ENCODE data around the gene KIAA1755. TPM values are rescaled to one million over a fixed set of nuclear protein-coding genes. Genes with fewer than 3 reads are reported as not detected.

KIAA1755 gene
- total RNA-seq, 1 donor from 2014 or later: 6.0 TPM

DNA sequence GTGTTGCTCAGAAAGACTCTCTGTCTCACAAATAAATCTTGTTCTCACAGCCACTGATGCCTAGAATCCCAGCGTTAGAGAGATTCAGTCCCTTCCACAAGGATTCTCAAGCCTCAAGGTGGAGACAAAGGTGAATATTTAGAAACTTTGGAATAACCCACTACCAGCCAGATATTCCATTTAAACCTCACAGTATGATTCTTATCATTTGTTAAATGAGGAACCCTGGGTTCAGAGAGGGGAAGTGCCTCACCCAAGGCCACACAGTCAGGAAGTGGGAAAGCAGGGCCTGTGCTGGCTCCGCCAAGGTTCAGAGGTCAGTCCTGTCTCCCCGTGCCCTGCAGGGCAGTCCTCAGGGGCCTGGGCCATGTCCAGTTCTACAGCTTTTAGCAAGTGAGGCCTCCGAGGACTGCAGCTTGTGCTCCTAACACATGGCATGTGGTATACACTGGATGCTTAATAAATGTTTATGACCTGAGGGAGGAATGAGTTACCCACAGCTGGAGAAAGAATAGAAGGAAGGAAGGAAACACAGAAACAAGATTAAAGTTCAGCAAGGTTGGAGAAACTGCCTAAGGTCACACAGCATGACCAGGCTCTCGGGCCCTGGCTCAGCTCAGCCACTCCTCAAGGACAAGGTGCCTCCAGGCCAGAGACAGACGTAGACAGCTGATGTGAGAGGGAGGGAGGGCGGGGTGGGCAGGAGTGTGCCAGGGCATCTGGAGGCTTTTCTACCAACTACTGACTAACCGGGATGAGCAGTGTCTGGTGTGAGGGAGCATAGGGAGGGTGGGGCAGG, 91.5 kb downstream of the KIAA1755 start:
- no peak for DNase-seq (ENCODE audit: extremely low read depth, low read depth, low spot score)

DNA sequence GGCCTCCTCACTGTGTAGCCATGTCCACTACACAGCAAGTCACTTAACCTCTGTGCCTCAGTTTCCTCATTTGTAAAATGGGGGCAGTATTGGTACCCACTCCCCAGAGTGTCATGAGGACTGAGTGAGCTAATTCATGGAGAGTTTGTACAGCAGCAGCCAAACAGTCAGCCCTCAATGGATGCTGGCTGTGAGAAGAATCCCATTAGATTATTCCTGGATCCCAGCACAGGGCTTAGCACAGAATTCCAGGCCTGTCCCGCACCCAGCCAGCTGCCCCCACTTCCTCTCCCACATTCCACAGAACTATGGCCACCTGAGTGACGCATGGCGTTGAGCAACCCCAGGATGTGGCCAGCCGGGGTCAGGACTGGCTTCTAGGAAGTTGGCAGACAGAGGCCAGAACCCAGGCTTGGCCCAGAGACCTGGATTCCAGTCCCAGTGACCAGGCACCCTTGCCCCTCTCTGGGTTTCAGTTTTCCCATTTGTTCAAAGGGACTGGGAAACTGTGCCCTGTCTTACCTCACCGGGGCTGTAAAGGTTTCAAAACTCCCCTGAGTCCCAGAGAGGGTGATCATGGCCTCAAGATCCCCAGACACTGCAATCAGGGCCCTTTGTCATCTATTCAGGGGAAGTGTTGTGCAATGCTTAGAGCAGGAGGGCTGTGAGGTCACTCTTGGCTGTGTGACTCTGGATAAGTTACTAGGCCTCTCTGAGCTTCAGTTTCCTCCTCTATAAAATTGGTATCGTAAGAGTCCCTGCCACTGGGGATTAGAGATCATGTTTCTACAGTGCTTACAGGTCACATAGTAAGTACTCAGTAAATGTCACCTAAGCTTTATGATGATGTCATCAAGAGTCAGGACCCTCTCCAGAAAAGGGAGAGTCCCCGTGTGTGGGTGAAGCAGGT, 92.4 kb downstream of the KIAA1755 start:
- DNase-seq (ENCODE audit: extremely low read depth, low read depth, low spot score): peak; percentile 71

DNA sequence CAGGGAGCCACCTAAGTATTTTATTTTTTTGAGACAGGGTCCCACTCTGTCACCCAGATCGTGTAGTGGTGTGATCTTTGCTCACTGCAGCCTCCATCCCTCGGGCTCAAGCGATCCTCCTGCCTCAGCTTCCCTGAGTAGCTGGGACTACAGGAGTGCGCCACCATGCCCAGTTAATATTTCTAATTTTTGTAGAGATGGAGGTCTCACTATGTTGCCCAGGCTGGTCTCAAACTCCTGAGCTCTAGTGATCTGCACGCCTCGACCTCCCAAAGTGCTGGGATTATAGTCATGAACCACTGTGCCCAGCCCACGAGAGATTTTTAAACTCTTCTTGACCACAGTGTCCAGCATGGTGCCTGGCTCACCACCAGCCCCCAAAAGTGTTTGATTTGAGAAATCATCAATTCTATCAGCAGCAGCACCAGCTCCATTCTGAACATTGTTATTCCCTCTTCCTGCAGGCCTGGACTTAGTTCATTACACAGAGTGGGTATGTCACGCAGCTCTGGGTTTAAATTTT, 93.1 kb downstream of the KIAA1755 start:
- DNase-seq (ENCODE audit: extremely low read depth, low read depth, low spot score): no peak

DNA sequence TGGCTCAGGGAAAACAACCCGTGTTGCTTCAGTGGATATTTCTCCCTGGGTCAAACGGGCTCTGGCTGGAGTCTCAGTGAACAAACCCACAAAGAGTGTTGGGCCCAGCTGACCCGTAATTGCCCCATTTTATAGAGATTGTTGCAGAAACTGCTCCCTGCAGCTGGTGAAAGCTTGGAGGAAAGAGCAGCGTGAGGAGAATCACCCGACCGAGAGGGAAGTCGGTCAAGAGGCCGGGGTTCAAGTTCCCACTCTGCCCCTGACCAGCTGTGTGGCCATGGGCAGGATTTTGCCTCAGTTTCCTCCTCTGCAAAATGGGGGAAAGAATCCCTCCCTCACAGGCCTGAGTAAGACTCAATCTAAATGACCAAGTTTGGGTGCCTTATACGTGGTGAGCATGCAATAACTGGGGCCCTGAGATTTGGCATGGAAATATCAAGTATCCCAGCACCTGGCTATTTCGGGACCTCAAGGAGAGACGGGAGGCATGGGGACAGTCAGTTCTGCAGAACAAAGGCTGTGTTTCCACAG, 93.8 kb downstream of the KIAA1755 start:
- DNase-seq (ENCODE audit: extremely low read depth, low read depth, low spot score): no peak

DNA sequence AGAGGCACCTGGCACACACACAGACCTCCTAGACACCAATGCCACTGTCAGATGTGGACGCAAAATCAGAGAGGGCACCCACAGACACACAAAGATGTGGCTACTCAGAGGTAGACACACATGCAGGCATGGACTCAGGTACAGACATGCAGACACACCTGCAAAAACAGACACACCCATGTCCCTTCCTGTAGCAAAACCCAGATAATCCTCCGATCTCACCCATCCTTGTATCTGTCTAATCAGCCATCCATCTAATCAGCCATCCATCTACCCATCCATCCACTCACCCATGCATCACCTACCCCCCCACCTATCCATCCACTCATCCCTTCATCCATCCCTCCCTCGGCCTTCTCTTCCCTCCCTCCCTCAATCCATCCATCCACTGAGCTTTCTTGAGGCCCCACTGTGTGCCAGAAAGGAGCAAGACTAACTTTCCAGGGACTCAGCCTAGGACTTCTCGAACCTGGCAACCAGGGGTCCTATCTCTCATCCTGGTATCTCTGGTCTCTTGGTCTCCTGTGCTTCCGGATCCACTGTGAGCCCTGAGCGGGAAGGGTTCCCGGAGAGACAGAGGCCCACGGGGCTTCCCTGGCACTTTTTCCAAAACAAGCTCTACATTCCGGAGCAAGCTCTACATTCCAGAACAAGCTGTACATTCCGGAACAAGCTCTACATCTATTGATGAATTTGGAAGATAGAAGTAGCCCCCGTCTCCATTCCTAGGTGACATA, 94.4 kb downstream of the KIAA1755 start:
- DNase-seq (ENCODE audit: extremely low read depth, low read depth, low spot score): no peak

DNA sequence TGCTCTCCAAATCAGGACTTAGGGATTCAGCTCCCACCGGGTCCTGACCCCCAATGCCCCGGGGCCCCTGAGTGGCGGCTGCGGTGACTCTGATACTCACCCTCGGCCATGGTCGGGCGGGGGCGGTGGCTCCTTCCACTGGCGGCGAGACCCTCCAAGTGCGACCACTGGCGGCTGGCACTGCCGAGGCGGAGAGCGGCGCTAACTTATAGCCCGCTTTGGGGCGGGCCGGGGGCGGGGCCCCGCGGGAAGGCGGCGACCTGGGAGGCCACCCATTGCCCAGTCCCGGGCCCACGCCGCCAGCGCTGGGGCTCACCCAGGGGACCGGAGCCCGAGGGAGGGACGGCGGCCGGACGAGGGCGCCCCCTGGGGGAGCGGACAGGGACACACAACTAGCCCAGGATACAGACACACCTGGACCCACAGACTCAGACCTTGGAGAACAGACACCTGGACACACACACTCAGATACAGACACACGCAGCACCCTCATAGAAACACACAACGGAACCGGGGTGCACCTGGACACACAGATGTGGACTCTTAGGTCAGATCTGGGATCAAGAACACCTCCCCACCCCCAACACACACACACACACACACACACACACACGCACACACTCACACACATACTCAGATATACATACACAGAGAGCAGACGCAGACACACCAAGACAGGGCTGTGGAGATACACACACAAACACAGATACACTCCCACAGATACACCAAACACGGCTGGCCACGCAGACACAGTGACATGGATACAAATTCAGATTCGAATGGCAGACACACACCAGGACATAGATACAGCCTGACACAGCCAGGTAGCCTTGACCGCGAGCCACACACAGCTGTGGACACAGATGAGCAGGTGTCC, 95.2 kb downstream of the KIAA1755 start, which contains the start of gene TGM2:
TSS of gene TGM2 (minus strand) at position 182 of the 877 bp plus-strand sequence. CDS start at position 110, 72 bp downstream.
- DNase-seq (ENCODE audit: extremely low read depth, low read depth, low spot score): no peak

DNA sequence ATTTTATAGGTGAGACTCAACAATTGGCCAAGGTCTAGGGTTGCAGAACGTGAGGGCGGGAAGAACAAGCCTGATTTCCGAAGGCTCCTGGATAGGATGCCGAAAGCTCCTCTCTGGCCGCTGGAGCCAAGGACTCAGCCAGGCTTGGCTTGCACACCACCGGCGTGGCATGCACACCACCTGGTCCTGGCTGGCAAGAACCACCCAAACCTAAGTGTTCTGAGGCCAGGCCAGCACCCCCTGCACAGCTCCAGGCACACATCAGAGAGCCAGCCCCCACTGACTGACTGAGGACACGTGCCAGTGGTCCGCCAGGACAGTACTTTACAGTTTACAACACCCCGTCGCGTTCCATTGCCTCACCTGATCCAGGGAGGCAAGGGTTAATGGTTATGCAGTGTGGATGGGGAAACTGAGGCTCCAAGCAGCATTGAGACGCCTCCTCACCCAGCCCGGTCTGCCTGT, 95.9 kb downstream of the KIAA1755 start:
- no peak for DNase-seq (ENCODE audit: extremely low read depth, low read depth, low spot score)

DNA sequence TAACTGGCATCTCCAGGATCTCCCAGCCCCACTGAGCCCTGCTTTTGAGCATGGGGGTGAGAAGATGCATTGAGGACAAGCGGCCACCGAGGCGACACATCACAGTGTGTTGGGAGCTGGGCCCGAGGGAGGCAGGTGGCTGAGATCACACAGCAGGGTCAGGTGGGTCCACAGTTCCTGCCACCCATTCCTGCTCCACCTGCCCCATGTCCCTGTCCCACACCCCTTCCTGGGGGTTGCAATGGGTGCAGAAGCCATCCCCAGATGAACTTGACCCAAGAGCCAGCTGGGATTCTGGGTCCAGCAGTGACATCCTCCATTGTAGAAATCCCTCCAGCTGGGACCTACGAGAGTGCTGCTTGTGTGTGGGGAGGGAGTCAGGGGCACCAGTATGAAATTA, 96.5 kb downstream of the KIAA1755 start:
- no peak for DNase-seq (ENCODE audit: extremely low read depth, low read depth, low spot score)

DNA sequence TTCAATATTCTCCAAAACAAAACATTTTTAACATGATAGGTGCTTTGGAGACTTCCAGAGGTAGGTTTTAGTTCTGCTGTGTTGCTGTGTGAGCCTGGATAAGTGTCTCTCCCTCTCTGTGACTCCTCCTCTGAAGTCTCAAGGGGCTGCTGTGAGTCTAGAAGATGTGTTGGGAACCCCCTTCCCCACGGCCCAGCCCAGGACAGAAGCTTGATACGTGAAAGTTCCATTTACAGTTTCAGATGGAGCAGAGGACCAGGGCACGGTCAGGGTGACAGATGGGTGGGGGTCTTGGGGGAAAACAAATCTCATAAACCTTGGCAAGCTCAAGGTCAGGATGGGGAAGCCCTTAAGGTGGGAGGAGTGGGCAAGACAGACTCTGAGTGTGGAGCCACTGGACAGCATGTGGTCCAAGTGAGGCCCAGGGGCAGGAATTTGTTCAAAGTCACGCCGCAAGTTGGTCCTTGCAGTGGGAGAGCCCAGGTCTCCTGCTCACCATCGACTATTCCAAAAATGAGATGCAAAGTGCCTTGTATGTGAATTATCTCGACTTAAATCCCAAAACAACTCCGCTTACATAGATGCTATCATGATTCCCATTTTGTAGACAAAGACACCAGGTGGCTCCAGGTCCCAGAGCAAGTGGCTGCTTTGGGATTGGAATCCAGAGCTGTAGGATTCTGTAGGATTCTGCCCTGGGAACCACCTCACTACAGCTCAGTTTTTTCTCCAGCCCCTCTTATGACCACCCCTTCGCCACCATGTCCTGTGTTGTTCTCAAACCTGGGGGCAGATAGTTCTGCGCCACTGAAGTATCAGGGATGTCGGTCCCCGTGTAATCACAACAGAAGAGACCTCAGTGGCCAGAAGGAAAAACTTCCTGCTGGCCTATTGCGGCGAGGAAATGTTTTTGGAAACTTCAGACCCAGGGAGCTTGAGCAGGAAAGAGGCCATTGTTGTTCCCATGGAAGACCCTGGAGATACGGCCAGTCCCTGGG, 97.4 kb downstream of the KIAA1755 start:
- no peak for DNase-seq (ENCODE audit: extremely low read depth, low read depth, low spot score)

DNA sequence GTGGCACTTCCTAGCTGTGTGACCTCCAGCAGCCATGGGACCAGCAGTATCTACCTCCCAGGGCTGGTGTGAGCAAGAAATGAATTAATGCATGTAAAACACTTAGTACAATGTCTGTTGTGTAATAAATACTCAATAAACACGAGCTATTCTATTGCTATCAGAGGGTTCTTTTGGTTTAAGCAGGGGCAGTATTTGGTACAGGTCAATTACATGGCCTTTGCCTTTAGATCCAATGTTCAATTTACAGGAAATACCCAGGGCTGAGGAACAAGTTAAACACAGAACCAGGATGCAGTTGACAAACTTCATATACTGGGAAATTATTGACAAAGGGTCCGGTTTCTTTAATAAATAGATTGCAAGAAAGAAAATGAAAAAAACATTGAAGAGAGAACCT, 98.4 kb downstream of the KIAA1755 start:
- DNase-seq (ENCODE audit: extremely low read depth, low read depth, low spot score): no peak

DNA sequence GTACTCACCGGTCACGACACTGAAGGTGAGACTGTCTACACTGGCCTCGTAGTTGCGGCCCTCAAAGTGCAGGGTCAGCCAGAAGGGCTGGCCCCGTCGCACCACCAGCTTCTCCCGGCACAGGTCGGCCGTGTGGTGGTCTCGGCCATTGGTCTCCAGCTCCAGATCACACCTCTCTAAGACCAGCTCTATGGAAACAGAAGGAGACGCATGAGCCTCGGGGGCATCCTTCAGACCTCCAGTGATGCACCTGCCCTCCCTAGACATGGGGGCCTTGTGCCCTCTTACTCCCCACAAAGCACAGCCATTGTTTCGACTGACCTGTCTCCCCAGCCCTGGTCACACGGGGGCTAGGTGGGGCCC, 99.1 kb downstream of the KIAA1755 start:
- no peak for DNase-seq (ENCODE audit: extremely low read depth, low read depth, low spot score)

Other genes starting within 250 kb of the KIAA1755 start
- 12.9 and 17.1 TPM in 2 replicates for gene TTI1, start 227.3 kb downstream of the KIAA1755 start, total RNA-seq
- gene RPRD1B, start 227.0 kb downstream of the KIAA1755 start, total RNA-seq: 9.3 and 19.7 TPM in 2 replicates
- 448 and 670 TPM in 2 replicates for gene TGM2, start 95.5 kb downstream of the KIAA1755 start, total RNA-seq
- not detected in 2 replicates for gene BPI, start 43.4 kb upstream of the KIAA1755 start, total RNA-seq
- not detected in 2 replicates for gene LBP, start 85.7 kb upstream of the KIAA1755 start, total RNA-seq
- gene SNHG17, start 174.6 kb upstream of the KIAA1755 start, total RNA-seq: 21.1 and 38.3 TPM in 2 replicates
- gene RALGAPB, start 212.1 kb upstream of the KIAA1755 start, total RNA-seq: 39.3 and 47.2 TPM in 2 replicates